Lung microvascular endothelial cell (primary cell): Measurements from ENCODE around the gene GGA3. TPM values are rescaled to one million over a fixed set of nuclear protein-coding genes. Genes with fewer than 3 reads are reported as not detected.

Source experiments
- DNase-seq, 2 donors: peaks; one replicate each; pipeline versions ENCODE4 v3.0.0 to v3.0.0-alpha.2; 2010; ENCODE audit warnings: low read depth in 2 of 2
- total RNA-seq: library from RNA; depleted of rRNA; stranded (reverse); fragments of >200 nt; gene quantifications from 2 replicates; pipeline ENCODE4 v1.2.1, GENCODE V29; 2014

The GGA3 gene
- total RNA-seq, 1 donor from 2014 or later, result 10.5 TPM

DNA sequence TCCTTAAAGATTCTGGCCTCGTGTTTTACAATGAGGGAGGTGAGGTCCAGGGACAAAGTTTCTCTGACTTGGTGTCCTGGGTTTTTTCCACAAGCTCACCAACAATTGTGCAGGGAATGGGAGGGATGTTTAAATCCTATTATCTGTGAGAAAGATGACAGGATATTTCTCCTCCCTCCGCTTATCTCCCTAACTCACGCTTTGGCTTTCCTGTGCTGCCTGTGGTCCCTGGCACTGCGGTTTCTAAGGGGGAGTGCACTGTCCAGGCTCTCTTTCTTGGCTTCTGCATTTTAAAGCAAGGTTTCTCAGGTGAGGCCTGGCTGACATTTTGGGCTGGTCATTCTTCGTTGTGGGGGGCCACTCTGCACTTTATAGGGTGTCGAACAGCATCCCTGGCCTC is 16.4 kb downstream of the GGA3 start:
- no peak for DNase-seq

- DNase-seq, result no peak
Measured at GRCh38 chr17:75244133-75244866, 17.1 kb downstream of the GGA3 start.

GRCh38 chr17:75242461-75243042 is 18.9 kb downstream of the GGA3 start:
- DNase-seq, result no peak

GRCh38 chr17:75241996-75242460 is 19.4 kb downstream of the GGA3 start:
- no peak for DNase-seq

DNA sequence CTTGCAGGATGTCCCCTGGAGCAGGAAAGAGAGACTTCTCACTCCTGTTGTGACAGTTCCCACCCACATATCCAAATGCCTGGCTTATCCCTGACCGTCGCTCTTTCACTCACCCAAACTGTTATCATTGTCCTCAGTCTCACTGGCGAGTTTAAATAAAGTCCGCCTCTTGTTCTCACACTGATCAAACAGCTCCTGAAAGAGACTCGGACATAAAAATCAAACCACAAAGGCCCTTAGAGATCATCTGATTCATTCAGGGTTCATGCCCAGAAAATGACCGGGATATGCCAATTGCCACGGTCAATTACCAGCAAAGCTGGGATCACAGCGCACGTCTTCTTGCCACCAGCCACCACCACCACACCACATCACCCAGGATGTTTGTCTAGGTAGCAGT is 19.9 kb downstream of the GGA3 start:
- no peak for DNase-seq

GRCh38 chr17:75241143-75241430 is 20.3 kb downstream of the GGA3 start:
- DNase-seq, result no peak

- DNase-seq, result peak; percentile 59 to 67
Measured at GRCh38 chr17:75240394-75241142, 20.8 kb downstream of the GGA3 start.

DNA sequence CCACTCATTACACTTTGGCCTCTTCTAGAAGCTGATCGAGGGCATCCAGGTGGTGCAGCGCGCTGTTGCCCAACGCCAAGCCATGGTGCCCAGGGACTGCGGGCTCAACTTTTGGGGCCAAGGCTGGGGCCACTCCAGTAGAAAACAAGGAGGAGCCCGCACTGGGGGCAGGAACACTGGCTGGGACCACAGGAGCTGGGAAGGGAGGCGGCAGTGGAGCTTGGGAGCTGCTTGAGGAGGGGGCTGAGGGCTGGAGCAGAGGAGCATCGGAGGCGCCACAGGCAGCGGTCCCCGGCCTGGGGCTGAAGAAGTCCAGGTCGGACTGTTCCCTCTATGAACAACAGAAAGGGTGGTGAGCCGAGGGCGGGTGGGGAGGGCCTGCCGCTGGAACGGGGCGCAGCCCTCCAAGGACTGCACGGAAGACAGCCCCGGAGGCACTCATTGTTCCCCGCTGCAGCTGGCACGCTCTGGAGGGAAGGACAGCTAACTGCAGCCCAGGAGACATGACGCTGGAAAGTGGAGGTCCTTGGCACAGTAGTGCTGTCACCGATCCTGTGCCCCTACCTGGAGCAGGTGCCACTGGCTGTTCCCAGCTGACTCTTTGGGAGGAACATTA is 21.5 kb downstream of the GGA3 start:
- DNase-seq, result no peak

GRCh38 chr17:75239214-75239613 is 22.2 kb downstream of the GGA3 start:
- DNase-seq, result no peak

- DNase-seq, result peak; percentile 82 to 85
Measured at GRCh38 chr17:75238684-75239191, 22.7 kb downstream of the GGA3 start.

DNA sequence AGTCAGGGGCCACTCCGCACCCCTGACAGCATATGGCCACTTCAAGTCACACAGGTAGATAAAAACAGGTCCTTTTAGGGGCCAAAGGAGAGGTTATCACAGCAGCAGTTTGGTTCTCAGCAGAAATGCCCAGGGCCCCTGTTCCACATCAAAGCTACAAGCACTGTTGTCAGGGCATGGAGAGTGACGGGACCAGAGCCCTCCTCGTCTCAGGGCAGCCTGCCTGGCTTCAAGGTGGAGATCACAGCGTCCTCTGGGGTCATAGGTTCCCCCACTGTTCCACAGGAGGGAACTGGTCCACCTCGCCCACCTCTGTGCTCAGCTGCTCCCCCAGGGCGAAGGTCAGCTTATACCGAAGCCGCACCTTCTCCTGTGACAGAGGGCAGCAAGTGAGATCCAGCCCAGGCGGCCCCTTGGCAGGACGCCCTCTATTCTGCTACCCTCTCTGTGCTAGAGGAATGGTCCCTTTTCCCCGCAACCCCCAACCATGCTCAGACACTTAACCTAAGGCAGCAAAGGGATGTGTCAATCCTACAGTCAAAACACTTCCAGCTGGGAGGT is 23.3 kb downstream of the GGA3 start:
- DNase-seq, result no peak

DNA sequence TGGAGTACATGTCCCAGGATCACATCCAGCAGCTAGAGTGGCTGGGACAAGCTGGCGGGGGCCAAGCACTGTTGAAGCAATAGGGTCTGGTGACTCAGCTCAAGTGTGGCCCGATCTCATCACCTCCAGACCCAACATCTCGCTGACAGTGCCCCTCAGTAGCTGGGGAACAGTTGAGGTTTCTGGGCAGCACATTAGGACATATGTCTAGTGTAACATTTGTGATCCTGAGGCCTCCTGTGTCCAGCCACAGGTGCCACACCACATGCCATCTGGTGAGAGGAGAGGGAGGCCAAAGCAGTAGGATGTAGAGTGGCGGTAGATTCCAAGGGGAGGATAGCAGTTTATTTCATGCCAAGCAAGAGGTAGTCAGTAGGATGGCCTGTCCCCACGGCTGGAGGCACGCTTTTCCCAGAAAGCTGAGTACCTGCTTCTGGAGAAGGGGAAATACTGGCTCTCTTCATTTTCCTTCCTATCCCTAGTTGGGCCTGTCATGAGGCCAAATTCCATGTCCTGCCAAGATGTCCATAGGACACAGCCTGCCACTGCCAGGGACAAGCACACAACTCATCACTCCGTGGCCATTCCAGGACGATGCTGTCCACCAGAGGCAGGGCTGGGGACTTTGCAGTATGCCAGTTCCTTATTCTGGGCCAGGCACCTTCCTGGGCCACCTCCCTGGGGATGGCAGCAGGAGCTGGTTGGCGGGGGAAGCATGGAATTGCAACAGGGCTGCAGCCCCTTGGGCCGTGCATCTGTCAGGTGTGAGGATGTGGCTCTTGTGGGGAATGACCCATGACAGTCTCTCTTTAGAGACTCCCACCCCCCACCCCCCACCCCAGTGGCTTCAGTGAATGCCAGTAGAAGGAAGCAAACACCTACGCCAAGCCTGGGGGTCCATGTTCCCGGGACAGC is 24.0 kb downstream of the GGA3 start:
- no peak for DNase-seq

DNA sequence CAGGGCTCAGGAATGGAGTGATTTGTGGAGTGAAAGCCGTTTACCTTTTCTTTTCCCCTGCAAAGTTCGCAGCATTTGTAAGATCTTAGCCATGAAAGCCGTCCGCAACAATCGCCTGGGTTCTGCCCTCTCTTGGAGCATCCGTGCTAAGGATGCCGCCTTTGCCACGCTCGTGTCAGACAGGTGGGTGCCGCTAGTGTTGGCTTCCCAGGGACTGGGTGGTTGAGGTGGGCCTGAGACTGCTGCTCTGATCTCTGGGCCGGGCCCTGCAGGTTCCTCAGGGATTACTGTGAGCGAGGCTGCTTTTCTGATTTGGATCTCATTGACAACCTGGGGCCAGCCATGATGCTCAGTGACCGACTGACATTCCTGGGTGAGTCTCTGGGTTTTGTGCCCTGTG is 28.6 kb downstream of the GGA3 start:
- DNase-seq, result no peak

- no peak for DNase-seq
Measured at GRCh38 chr17:75231741-75232464, 29.5 kb downstream of the GGA3 start.

DNA sequence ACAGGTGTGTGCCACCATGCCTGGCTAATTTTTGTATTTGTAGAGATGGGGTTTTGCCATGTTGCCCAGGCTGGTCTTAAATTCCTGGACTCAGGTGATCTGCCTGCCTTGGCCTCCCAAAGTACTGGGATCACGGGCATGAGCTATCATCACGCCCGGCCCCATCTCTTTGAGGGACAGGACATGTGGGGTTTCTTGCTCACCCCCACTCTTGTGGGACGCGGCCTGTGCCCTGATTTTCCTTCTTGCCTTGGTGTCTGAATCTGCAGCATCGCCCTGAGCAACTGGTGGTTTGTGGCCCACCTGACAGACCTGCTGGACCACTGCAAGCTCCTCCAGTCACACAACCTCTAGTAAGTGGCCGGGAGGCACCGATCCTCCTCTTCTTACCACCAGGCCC is 30.3 kb downstream of the GGA3 start:
- no peak for DNase-seq

- DNase-seq, result peak in 1 of 2 donors; percentile 35
Measured at GRCh38 chr17:75228847-75229246, 32.6 kb downstream of the GGA3 start.

DNA sequence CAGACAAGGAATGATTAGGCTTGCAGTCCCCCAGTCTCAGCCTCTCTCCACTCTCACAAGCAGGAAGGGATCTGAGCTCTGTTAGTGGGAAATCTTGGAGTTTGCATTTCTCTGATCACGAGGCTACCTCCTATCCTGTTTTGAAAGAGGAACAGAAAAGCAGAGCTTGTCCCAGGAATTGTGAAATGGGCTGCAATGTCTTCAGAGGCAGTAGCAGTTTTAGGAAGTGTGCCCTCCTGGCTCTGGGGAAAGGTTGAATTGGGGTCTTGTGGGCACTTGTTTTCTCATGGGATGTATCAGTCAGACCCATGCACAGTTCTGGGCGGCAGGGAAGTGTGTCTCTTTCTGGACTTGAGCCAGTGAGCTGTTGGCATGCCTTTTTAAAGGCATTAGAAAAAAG is 33.1 kb downstream of the GGA3 start:
- DNase-seq, result peak; percentile 27 to 30

DNA sequence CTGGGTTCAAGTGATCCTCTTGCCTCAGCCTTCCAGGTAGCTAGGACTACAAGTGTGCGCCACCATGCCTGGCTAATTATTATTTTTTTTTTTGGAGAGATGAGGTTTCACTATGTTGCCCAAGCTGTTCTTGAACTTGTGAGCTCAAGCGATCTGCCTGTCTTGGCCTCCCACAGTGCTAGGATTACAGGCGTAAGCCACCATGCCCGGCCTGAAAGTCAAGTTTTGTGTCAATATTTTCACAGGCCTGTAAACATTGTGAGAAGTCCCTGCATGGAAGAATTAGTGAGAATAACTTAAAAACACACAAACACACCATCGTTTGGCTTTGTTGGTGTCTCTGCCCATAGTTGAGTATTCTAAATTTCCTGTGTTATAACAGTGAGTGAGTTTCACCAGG is 33.7 kb downstream of the GGA3 start:
- DNase-seq, result no peak

DNA sequence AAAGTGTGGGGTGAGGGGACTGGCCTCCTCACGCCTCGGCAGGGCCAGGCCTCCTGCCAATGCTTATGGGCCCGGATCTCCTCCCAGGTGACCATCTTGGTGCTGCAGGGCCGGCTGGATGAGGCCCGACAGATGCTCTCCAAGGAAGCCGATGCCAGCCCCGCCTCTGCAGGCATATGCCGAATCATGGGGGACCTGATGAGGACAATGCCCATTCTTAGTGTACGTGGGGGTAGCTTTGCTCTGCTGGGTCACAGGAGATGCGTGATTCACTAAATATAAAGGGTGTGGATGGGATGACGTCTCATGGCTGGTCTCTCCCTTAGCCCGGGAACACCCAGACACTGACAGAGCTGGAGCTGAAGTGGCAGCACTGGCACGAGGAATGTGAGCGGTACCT is 36.4 kb downstream of the GGA3 start:
- DNase-seq, result no peak

DNA sequence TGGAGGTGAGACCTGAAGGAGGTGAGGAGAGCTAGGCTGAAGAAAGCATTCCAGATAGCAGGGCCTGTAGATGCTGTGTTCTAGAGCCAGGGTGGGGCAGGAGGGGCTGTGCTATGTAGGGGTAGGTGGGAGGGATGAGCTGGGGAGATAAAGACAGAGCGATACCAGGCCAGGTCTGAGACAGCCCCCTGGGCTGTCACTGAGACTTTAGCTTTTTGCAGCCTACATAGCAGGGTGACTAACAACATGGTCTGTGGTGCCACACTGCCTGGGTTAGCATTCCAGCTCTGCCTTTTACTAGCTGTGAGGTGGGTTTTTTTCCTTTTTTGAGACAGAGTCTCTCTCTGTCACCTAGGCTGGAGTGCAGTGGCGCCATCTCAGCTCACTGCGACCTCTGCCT is 41.6 kb downstream of the GGA3 start:
- DNase-seq, result no peak
